ENCODE data around the gene RBM20. TPM values are rescaled to one million over a fixed set of nuclear protein-coding genes. Genes with fewer than 3 reads are reported as not detected.

RBM20 gene
- total RNA-seq, 1 experiment from 2014 or later, result 0.17 TPM

- Histone ChIP-seq H3K9me3 (ENCODE audit: control insufficient read depth, low read depth, low read length) (no peaks in the 10 kb centered on the region), H2BK120ac (ENCODE audit: low read depth, low read length, poor library complexity, severe bottlenecking) (no peak overlapping the region), H2AFZ (ENCODE audit: low read length) (no peak overlapping the region), H3K23me2 (ENCODE audit: insufficient read length, low read depth, low read length, poor library complexity, severe bottlenecking) (no peaks in the 10 kb centered on the region), H2BK5ac (ENCODE audit: insufficient read length, low read length) (no peak overlapping the region), H4K20me1 (ENCODE audit: control insufficient read depth, insufficient read depth, insufficient read length) (no peaks in the 10 kb centered on the region), H4K5ac (ENCODE audit: insufficient read length, low read depth, low read length) (no peak overlapping the region), H3K9ac (ENCODE audit: extremely low read depth, insufficient read length, low read length) (no peak overlapping the region), H3K79me1 (ENCODE audit: insufficient read depth, low read depth, low read length, poor library complexity, severe bottlenecking) (no peaks in the 10 kb centered on the region), H3K4me1 (ENCODE audit: insufficient read depth, low read length) (peaks cover 1% of the 10 kb centered on the region; the same call in 1 of the 2 replicates), H3T11ph (ENCODE audit: low read length) (no peak overlapping the region), H3K79me2 (ENCODE audit: insufficient read depth, low read length) (no peaks in the 10 kb centered on the region), H3K4me2 (ENCODE audit: insufficient read depth, insufficient read length, low read length) (no peak overlapping the region), H3K18ac (ENCODE audit: insufficient read length, low read depth, low read length) (no peak overlapping the region), H3K4ac (ENCODE audit: low read depth, low read length) (no peak overlapping the region), H2BK12ac (ENCODE audit: insufficient read length, low read depth, low read length) (no peak overlapping the region), H4K91ac (ENCODE audit: insufficient read length, low read depth, low read length) (no peak overlapping the region), H2BK15ac (ENCODE audit: low read depth, low read length) (no peak overlapping the region), H4K8ac (replicated peaks; ENCODE audit: insufficient read length, low read depth, low read length) (no peak overlapping the region), H3K56ac (ENCODE audit: insufficient read length, low read depth, low read length) (no peak overlapping the region), H3K27ac (ENCODE audit: insufficient read length, low read depth, low read length) (no peak overlapping the region), H2BK20ac (ENCODE audit: low read depth, low read length, poor library complexity, severe bottlenecking) (no peak overlapping the region), H3K14ac (ENCODE audit: insufficient read depth, low read length) (no peak overlapping the region), H3K23ac (ENCODE audit: insufficient read length, low read depth, low read length) (no peak overlapping the region), H2AK5ac (ENCODE audit: insufficient read length, low read length) (no peak overlapping the region), H3K27me3 (ENCODE audit: insufficient read depth, low read length) (no peaks in the 10 kb centered on the region)
- Mint-ChIP-seq H3K27ac (no peak overlapping the region), H3K4me1 (peaks cover 16 to 22% of the 10 kb centered on the region in 2 experiments), H3K9me3 (no peaks in the 10 kb centered on the region), H3K4me3 (no peak overlapping the region), H3K36me3 (ENCODE audit: insufficient read depth in 1 of 3, low read depth in 3 of 3) (no peaks in the 10 kb centered on the region), H3K27me3 (ENCODE audit: low read depth) (peaks cover 3% of the 10 kb centered on the region)
- TF ChIP-seq CTCF (conservative IDR thresholded peaks at IDR 0.05), result no peak
- no peak for DNase-seq
- no CpG with 5 or more reads among the region's 5 CpGs for WGBS (ENCODE audit: extremely low coverage, insufficient read length, low lambda C conversion rate)
These were observed 27.6 kb upstream of the RBM20 start for GRCh38 chr10:110616493-110617033.
